ENCODE measurements around the gene HOXD11.

The HOXD11 gene

GRCh38 chr2:176154576-176155252 is 47.6 kb downstream of the HOXD11 start:
- peaks cover 97% of the 10 kb centered on the region for H3K27me3 ChIP-seq (ENCODE audit: control insufficient read depth, insufficient read depth, low read length)
- no CpG with 5 or more reads among the region's 11 CpGs for WGBS (ENCODE audit: insufficient coverage, insufficient read length)
- no peak for DNase-seq (ENCODE audit: low read depth, low spot score)
- H3K4me1 ChIP-seq (ENCODE audit: control insufficient read depth, insufficient read depth, low read length): peaks cover 1% of the 10 kb centered on the region
- no peak overlapping the region for H3K4me3 ChIP-seq (ENCODE audit: low read length)
- no peak overlapping the region for H3K27ac ChIP-seq (ENCODE audit: low read length)
- no peaks in the 10 kb centered on the region for H3K9me3 ChIP-seq (ENCODE audit: control insufficient read depth, insufficient read depth, low read length)
- H3K36me3 ChIP-seq (ENCODE audit: control insufficient read depth, insufficient read depth, low read length): no peaks in the 10 kb centered on the region

GRCh38 chr2:176155356-176156044 is 48.4 kb downstream of the HOXD11 start:
- Histone ChIP-seq H3K4me1 (ENCODE audit: control insufficient read depth, insufficient read depth, low read length) (peaks cover 1% of the 10 kb centered on the region), H3K27ac (ENCODE audit: low read length) (no peak overlapping the region), H3K4me3 (ENCODE audit: low read length) (no peak overlapping the region), H3K36me3 (ENCODE audit: control insufficient read depth, insufficient read depth, low read length) (no peaks in the 10 kb centered on the region), H3K27me3 (ENCODE audit: control insufficient read depth, insufficient read depth, low read length) (peaks cover 97% of the 10 kb centered on the region), H3K9me3 (ENCODE audit: control insufficient read depth, insufficient read depth, low read length) (no peaks in the 10 kb centered on the region)
- no CpG with 5 or more reads among the region's 6 CpGs for WGBS (ENCODE audit: insufficient coverage, insufficient read length)
- no peak for DNase-seq (ENCODE audit: low read depth, low spot score)

- peaks cover 1% of the 10 kb centered on the region for H3K4me1 ChIP-seq (ENCODE audit: control insufficient read depth, insufficient read depth, low read length)
- H3K9me3 ChIP-seq (ENCODE audit: control insufficient read depth, insufficient read depth, low read length): no peaks in the 10 kb centered on the region
- H3K27ac ChIP-seq (ENCODE audit: low read length): no peak overlapping the region
- no peak overlapping the region for H3K4me3 ChIP-seq (ENCODE audit: low read length)
- DNase-seq (ENCODE audit: low read depth, low spot score): no peak
- WGBS (ENCODE audit: insufficient coverage, insufficient read length): no CpG with 5 or more reads among the region's 8 CpGs
- H3K36me3 ChIP-seq (ENCODE audit: control insufficient read depth, insufficient read depth, low read length): no peaks in the 10 kb centered on the region
- peaks cover 97% of the 10 kb centered on the region for H3K27me3 ChIP-seq (ENCODE audit: control insufficient read depth, insufficient read depth, low read length)
Observed at GRCh38 chr2:176156301-176156806, 49.3 kb downstream of the HOXD11 start.

GRCh38 chr2:176156807-176157498 is 49.9 kb downstream of the HOXD11 start, which contains the start of gene HOXD3:
HOXD3 (plus strand) TSS chr2:176157307; CDS start chr2:176169115, 11,808 bp downstream.
- Histone ChIP-seq H3K27me3 (ENCODE audit: control insufficient read depth, insufficient read depth, low read length) (peaks cover 97% of the 10 kb centered on the region), H3K4me1 (ENCODE audit: control insufficient read depth, insufficient read depth, low read length) (peaks cover 1% of the 10 kb centered on the region), H3K36me3 (ENCODE audit: control insufficient read depth, insufficient read depth, low read length) (no peaks in the 10 kb centered on the region), H3K27ac (ENCODE audit: low read length) (no peak within 1 kb of the TSS), H3K9me3 (ENCODE audit: control insufficient read depth, insufficient read depth, low read length) (no peaks in the 10 kb centered on the region), H3K4me3 (ENCODE audit: low read length) (no peak within 1 kb of the TSS)
- no peak for DNase-seq (ENCODE audit: low read depth, low spot score)
- no CpG with 5 or more reads among the region's 48 CpGs for WGBS (ENCODE audit: insufficient coverage, insufficient read length)

GRCh38 chr2:176157499-176158185 is 50.6 kb downstream of the HOXD11 start:
- H3K27me3 ChIP-seq (ENCODE audit: control insufficient read depth, insufficient read depth, low read length): peaks cover 97% of the 10 kb centered on the region
- H3K4me1 ChIP-seq (ENCODE audit: control insufficient read depth, insufficient read depth, low read length): peaks cover 1% of the 10 kb centered on the region
- DNase-seq (ENCODE audit: low read depth, low spot score): no peak
- WGBS (ENCODE audit: insufficient coverage, insufficient read length): no CpG with 5 or more reads among the region's 43 CpGs
- no peaks in the 10 kb centered on the region for H3K9me3 ChIP-seq (ENCODE audit: control insufficient read depth, insufficient read depth, low read length)
- H3K27ac ChIP-seq (ENCODE audit: low read length): no peak overlapping the region
- H3K36me3 ChIP-seq (ENCODE audit: control insufficient read depth, insufficient read depth, low read length): no peaks in the 10 kb centered on the region
- no peak overlapping the region for H3K4me3 ChIP-seq (ENCODE audit: low read length)

- Histone ChIP-seq H3K4me3 (ENCODE audit: low read length) (no peak overlapping the region), H3K27ac (ENCODE audit: low read length) (no peak overlapping the region), H3K27me3 (ENCODE audit: control insufficient read depth, insufficient read depth, low read length) (peaks cover 97% of the 10 kb centered on the region), H3K9me3 (ENCODE audit: control insufficient read depth, insufficient read depth, low read length) (no peaks in the 10 kb centered on the region), H3K4me1 (ENCODE audit: control insufficient read depth, insufficient read depth, low read length) (peaks cover 1% of the 10 kb centered on the region), H3K36me3 (ENCODE audit: control insufficient read depth, insufficient read depth, low read length) (no peaks in the 10 kb centered on the region)
- DNase-seq (ENCODE audit: low read depth, low spot score): no peak
- no CpG with 5 or more reads among the region's 22 CpGs for WGBS (ENCODE audit: insufficient coverage, insufficient read length)
Observed at GRCh38 chr2:176158186-176158591, 51.1 kb downstream of the HOXD11 start.

- peaks cover 1% of the 10 kb centered on the region for H3K4me1 ChIP-seq (ENCODE audit: control insufficient read depth, insufficient read depth, low read length)
- H3K27me3 ChIP-seq (ENCODE audit: control insufficient read depth, insufficient read depth, low read length): peaks cover 99% of the 10 kb centered on the region
- WGBS (ENCODE audit: insufficient coverage, insufficient read length): no CpG with 5 or more reads among the region's 39 CpGs
- H3K27ac ChIP-seq (ENCODE audit: low read length): no peak overlapping the region
- H3K9me3 ChIP-seq (ENCODE audit: control insufficient read depth, insufficient read depth, low read length): no peaks in the 10 kb centered on the region
- no peaks in the 10 kb centered on the region for H3K36me3 ChIP-seq (ENCODE audit: control insufficient read depth, insufficient read depth, low read length)
- DNase-seq (ENCODE audit: low read depth, low spot score): no peak
- no peak overlapping the region for H3K4me3 ChIP-seq (ENCODE audit: low read length)
Observed at GRCh38 chr2:176158855-176159662, 52.0 kb downstream of the HOXD11 start.

Measured in iPS DF 6.9 (cell line).